GM19452 (cell line): ENCODE results near the gene PADI1.

Experiments used
- ATAC-seq: cut with Tn5 transposase; IDR thresholded peaks from one replicate; pipeline ENCODE4 v1.9.1; 2021; ENCODE audit not compliant: unreplicated experiment

Gene PADI1, protein sequence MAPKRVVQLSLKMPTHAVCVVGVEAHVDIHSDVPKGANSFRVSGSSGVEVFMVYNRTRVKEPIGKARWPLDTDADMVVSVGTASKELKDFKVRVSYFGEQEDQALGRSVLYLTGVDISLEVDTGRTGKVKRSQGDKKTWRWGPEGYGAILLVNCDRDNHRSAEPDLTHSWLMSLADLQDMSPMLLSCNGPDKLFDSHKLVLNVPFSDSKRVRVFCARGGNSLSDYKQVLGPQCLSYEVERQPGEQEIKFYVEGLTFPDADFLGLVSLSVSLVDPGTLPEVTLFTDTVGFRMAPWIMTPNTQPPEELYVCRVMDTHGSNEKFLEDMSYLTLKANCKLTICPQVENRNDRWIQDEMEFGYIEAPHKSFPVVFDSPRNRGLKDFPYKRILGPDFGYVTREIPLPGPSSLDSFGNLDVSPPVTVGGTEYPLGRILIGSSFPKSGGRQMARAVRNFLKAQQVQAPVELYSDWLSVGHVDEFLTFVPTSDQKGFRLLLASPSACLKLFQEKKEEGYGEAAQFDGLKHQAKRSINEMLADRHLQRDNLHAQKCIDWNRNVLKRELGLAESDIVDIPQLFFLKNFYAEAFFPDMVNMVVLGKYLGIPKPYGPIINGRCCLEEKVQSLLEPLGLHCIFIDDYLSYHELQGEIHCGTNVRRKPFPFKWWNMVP

GRCh38 chr1:17204546-17205440, at the start of gene PADI1:
PADI1 (plus strand) TSS chr1:17205128; CDS start chr1:17205218, 90 bp downstream.
- no peak for ATAC-seq

- ATAC-seq, result no peak
These were observed 49.5 kb upstream of the PADI1 start for GRCh38 chr1:17155257-17155920.

GRCh38 chr1:17156108-17156507, 48.8 kb upstream of the PADI1 start:
- no peak for ATAC-seq

GRCh38 chr1:17158961-17159360, 46.0 kb upstream of the PADI1 start:
- ATAC-seq, result no peak

- ATAC-seq, result no peak
These were observed 43.7 kb upstream of the PADI1 start for GRCh38 chr1:17161137-17161740.

- no peak for ATAC-seq
These were observed 42.8 kb upstream of the PADI1 start for GRCh38 chr1:17161926-17162800.

DNA sequence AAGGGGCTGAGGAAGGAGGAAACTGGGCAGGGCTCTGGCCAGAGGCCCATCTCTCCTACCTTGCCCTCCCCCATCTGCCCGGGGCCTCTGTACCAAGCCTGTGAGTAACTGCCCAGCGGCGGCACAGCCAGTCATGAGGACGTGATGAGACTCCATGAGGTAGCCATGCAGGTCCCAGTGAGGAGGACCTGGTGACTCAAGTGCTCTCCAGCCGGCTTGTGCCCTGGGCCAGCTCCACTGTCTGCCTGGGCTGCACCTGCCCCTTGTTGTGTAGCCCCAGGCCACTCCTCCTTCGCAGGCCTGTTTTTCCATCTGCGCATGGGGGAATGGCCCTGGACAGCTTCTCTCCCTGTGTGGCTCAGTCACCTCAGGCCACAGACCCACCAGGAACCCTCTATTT, 42.0 kb upstream of the PADI1 start:
- no peak for ATAC-seq

GRCh38 chr1:17163371-17163770, 41.6 kb upstream of the PADI1 start:
- ATAC-seq, result no peak

GRCh38 chr1:17163789-17164666, 40.9 kb upstream of the PADI1 start:
- no peak for ATAC-seq

DNA sequence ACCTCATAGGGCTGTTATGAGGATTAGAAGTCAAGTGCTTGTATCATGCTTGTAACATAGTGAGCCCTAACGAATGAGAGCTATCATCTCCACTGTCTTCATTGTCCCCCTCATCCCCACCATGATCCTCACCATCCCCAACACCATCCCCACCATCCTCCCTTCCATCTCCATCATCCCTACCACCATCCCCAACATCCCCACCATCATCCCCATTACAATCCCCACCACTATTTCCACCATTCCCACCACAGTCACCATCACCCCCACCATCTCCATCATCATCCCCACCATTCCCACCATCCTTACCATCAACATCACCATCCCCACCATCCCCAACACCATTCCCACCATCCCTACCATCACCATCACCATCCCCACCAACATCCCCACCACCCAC, 39.1 kb upstream of the PADI1 start:
- ATAC-seq, result no peak

DNA sequence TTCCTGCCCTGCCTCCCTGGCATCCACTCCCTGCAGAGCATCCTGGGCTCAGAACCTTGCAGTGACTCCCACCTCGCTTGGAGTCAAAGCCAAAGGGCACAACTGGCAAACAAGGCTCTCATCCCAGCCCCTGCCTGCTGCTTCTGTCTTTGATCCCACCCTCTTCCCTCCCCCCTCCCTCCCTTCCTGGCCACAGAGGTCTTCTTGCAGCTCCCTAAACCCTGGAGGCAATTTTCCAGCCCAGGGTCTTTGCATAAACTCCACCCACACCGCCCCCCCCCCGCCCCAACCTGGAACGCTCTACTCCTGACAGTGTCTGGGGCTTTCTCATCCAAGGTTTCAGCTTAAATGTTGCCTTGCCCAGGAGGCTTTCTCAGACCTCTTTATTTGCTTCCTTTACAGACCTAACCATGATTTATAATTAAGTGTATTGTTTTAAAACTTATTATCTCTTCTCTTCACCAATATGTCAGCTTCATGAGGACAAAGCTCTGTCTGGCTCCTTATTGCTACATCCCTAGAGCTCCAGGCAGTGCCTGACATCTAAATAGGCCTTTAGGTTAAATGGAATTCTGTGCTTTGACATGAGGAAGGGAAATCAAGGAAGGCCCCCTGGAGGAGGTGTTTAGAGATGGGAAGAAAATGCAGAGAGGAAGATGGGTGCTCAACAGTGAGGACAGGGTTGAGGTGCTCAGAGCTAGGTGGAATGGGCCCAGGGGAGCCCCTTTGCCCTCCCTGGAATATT, 37.7 kb upstream of the PADI1 start:
- no peak for ATAC-seq

- no peak for ATAC-seq
These were observed 37.2 kb upstream of the PADI1 start for GRCh38 chr1:17167786-17168090.

DNA sequence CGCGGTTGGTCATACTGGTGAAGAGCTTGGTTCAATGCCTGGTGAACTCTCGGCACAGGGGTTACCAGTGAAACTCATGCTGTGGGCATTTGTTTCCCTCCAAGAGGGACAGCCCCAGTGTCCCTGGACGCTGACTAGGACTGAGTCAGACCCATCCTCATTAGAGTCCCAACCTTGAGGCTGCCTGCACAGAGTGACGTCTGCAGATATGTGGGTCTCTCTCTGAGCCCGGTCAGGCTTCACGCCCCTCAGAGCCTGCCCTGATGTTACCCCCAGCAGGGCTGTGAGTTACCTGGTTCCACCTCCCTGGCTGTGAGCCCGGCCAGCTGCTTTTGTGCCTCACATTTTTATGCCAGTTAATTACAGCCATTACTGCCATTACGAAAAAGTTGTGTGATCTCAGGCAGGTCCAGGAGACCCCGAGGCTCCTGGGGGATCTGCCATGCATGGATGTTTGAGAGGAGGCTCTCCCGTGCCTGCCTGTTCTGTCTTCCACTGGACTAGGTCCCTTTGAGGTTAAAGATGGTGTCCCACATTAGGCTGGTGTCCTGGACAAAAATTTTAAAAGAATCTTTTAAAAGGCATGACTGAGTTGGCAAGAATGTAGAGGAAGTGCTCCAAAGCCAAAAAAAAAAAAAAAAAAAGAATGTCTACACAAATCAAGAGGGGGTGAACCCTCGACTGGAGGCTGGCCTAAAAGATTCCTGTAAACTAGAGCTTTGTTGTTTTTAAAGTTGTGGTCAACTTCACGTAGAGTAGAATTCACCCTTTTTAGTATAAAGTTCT, 36.6 kb upstream of the PADI1 start:
- ATAC-seq, result no peak

DNA sequence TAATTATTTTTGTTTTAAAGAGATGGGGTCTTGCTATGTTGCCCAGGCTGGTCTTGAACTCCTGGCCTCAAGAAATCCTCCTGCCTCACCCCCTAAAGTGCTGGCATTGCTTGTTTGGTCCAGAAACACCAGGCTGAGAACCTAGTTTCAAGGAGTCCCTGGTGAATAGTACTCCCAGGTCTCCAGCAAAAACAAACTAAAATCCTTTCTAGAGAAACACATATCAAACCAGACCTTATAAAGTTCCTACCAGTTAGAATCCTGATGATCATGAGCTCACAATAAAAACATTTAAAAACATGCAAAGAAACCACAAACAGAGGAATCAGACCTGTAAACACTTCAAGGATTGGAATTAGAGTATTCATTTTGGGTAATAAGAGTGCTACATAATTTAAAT, 34.4 kb upstream of the PADI1 start:
- no peak for ATAC-seq

- ATAC-seq, result no peak
These were observed 31.7 kb upstream of the PADI1 start for GRCh38 chr1:17173217-17173616.

- ATAC-seq, result no peak
These were observed 28.4 kb upstream of the PADI1 start for GRCh38 chr1:17176306-17177061.

- no peak for ATAC-seq
These were observed 27.3 kb upstream of the PADI1 start for GRCh38 chr1:17177651-17178050.
